NCI-H2196 (cell line): ENCODE measurements around the gene AHCYL1.
A peak's percentile ranks its signal among the peaks of the same experiment; 100 is the strongest.

Experiments
- DNase-seq: peaks from one replicate; lab custom pipeline; 2025; ENCODE audit not compliant: unreplicated experiment; lab: John Stamatoyannopoulos, UW

The AHCYL1 gene

DNA sequence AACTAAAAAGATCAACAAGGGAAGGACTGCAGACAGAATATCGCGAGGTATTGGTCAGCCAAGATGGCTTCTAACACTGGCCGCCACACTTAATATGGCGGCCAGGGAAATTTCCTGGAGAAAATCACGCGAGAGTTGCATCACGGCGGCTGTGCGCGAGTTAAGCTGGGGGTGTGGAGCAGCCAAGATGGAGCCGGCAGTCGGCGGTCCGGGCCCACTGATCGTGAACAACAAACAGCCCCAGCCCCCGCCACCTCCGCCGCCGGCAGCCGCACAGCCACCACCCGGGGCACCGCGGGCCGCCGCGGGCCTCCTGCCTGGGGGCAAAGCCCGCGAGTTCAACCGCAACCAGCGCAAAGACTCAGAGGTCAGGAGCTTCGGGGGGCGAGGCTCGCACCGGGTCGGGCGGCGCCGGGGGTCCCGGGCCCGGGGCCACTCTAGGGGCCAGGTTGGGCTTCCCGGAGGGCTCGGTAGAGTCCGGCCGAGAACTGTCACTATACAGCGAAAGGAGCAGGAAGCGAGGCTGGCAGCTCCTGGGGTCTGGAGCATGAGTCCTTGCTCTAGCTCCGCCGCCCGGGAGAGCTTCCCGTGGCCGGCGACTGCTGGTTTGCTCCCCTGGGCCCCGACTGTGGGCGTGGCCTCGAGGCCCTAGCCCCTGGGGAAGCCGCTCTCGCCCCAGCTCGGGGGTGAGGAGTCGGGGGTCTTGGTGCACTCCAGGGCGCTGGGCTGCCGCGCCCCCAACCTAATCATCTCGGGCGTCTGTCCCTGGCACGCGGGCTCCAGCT lies 50.1 kb downstream of the AHCYL1 start, which contains the start of gene STRIP1:
Gene STRIP1, plus strand, starts transcription at position 174 of the 785 bp plus-strand sequence. Its CDS starts 14 bp downstream, at position 188.
- DNase-seq: peak; percentile 96

DNA sequence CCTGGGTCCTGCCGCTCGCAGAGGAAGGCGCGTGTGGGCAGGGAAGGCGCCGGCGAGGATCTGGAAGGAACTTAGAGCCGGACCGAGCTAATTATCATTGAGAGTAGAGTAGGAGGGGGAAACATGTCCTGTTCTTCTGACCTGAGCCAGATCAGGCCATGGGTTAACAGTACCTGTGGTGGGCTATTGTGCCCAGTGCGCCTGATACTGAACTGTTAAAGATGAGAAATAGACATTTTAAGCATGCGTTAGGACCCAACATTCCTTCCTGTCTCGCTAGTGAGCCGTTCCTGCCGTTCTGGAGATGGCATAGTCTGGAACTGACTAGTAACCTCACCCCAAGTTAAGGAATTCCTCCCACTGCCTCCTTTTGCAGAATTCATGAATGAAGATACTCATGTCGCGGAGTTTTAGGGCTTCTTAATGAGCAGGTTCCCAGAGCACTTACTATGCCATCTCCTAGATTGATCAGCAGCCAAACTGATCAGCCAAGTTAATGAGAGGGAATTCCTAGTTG lies 50.7 kb downstream of the AHCYL1 start:
- no peak for DNase-seq

DNA sequence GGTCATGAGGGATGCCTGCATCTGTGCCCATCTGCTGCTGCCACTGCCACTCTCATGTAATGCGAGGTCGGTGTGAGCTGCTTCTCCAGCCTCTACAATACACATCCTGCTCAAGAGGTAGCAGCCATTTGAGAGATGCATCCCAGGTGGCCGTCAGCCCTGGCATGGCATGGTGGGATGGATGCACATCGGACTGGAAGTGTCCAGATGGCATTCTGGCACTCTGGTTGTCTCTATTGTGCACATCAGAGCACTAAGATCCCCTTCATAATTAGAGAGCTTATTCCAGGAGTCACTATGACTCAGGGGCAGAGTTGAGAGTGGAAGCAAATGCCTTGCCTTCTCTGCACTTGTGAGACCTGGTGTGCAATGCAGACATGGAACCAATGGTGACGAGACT lies 53.7 kb downstream of the AHCYL1 start:
- no peak for DNase-seq

DNA sequence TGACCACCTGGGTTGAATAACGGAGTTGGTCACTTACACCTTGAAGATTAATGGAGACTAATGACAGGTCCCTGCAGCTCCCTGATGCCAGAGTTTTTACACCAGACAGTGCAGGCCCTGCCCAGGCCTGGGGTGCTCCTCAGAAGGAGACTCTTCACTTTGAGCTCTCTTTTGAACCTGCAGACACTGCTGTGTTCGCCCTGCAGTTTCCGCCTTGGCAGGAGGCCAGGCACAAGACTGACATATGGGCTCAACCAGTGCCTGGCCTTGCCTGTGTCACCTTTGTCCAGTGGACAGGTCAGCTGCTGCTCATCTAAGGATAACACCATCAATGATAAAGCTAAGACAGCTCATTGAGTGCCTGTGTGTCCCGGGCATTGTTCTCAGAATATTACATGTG lies 55.1 kb downstream of the AHCYL1 start:
- DNase-seq: no peak

DNA sequence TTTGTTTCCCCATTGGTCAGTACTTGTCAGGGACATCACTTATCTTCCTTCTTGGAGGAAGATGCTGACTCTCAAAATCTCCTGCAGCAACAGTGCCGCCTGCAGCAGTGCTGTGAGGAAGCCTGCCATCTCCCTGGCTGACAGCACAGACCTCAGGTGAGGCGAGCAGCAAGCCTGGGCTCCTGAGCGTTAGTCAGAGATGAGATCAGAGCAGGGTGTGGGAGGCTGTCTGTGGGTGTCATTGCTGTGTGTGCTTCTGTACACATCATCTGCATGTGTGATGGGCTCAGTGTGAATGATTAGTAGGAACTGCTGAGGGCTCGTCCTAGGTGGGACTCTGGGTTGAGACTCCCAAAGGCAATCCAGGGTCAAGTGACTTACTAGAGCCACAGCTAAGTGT lies 56.0 kb downstream of the AHCYL1 start:
- no peak for DNase-seq

DNA sequence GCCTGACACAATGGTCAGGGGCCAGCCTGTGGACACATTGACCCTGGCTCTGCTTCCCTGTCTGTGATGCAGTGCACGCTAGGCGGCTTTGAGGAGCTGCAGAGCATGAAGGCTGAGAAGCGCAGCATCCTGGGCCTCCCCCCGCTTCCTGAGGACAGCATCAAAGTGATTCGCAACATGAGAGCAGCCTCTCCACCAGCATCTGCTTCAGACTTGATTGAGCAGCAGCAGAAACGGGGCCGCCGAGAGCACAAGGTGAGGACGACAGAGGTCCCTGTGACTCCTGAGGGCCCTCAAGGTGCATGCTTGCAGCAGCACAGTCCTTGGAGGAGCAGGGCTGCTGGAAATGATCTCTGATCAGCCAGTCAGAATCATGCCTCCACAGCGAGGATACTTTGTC lies 58.5 kb downstream of the AHCYL1 start:
- no peak for DNase-seq

DNA sequence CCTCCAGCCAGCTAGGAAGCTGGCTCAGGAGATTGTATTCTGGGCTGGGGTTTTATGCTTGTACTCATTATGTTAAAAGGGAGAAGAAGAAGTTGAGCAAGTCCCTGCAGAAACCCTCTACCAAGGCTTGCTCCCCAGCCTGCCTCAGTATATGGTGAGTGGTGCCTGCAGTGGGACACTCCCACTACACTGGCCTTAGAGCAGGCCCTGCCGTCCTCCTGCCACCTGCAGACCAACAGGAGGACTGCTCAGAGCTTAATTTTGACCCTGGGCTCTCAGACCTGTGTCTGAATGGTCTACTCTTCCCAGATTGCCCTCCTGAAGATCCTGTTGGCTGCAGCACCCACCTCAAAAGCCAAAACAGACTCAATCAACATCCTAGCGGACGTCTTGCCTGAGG lies 62.9 kb downstream of the AHCYL1 start:
- no peak for DNase-seq

DNA sequence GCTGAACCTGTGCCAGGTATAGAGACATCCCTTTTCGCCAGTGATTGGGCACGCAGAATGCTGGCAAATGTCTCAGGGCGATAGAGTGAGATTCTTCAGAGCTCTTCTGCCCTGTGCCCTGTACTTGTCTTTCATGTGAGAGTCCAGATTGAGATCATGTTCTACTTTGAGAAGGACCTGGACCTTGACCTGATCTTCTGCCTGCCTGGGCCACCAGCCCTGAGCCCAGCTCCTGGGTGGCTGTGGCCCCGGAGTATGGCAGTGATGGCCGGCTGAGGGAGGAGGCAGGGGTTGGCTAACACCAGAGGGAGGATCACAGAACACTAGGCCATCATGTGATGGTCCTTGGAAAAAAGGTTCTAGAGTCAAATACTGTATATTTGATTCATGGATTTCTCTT lies 63.7 kb downstream of the AHCYL1 start:
- DNase-seq: no peak

DNA sequence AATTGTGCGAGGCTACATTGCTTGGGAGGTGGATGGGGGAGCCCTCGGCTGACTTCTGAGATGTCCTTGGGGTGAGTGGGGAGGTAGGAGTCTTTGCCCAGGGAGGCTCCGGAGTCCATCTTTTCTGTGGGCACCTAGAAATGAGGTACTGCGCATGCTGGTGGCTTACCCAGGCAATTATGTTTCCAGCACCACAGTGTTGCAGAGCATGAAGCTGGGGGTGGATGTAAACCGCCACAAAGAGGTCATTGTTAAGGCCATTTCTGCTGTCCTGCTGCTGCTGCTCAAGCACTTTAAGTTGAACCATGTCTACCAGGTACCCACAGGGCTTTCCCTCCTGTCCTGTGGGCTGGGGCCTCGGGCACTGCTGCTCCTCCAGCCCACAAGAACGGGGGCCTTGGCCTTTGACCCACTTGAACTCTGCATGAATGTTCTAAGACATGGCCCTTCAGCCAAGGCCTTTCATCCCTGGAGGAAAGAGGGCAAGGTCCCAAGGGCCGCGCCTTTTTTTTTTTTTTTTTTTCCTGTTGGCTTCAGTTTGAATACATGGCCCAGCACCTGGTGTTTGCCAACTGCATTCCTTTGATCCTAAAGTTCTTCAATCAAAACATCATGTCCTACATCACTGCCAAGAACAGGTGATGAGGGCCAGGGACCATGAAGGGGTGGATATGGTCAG lies 64.5 kb downstream of the AHCYL1 start:
- no peak for DNase-seq

DNA sequence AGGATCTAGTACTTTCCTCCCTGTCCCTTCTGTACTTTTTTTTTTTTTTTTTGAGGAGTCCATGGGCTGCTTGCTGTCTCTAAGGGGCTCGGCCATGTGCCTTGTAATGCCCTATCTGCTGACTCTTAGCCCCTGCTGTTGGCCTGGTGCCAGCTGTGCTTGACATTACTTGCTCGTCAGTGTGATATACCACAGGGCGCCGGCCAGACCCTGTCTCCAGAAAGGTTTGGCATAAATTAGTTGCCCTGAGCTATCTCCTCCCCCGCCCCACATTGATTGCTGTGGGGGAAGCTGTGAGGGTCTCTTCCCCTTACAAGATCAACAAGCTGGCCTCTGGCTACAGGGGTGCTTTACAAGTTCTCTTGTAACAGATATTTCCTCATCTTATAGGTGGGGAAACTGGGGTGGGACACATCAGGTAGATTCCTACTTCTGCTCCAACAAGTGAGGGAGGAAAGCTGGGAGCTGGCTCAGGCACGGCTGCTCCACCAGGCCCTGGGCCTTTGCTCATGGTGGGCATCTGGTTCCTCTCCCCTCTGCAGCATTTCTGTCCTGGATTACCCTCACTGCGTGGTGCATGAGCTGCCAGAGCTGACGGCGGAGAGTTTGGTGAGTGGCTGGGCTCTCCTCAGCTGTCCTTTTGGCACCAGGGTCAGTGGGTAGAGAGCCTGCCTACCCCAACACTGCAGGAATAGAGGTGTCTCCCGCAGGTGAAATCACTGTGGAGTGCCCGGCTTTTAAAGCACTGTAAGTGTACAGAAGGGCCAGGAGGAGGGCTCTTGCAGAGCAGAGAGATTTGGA lies 65.4 kb downstream of the AHCYL1 start:
- DNase-seq: no peak

DNA sequence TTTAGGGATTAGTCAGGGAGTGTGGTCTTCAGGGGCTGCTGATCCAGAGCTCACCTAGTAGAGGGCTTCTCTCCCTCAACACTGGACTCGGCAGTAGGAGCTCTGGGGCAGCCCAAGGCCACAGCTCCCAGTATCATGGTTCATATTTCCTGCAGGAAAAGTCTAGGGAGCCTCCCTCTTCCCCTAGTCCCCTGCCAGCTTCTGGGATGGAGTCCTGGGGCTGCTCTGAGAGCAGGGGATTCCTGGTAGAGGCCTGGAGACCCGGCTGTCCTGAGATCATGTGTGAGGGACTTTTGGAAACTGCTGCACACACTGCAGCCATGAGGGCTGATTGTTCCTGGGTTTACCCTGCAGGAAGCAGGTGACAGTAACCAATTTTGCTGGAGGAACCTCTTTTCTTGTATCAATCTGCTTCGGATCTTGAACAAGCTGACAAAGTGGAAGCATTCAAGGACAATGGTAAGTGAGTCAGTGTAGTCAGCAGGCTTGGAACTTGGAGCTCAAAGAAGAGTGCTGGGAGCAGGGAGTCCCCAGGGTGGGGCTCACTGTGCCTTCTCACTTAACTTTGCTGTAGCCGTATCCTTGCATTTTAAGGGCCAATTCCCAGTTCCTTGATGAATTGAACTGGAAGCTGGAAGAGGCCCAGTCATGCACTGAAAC lies 66.2 kb downstream of the AHCYL1 start:
- DNase-seq: no peak

DNA sequence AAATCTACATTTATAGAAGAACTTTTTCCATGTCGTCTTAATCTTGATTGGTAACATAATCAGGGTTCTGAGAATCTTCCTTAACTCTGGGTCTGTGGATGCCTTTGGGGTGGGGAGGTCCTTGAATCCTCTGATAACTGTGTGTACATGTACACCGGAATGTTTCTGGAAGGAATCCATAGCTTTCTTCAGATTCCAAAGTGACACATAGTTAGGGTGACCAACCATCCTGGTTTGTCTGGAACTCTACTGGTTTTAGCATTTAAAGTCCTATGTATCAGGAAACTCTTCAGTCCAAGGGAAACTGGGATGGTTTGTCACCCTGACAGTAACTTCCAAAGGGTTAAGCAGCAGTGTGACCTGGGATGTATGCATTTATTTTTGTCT lies 66.7 kb downstream of the AHCYL1 start:
- no peak for DNase-seq

DNA sequence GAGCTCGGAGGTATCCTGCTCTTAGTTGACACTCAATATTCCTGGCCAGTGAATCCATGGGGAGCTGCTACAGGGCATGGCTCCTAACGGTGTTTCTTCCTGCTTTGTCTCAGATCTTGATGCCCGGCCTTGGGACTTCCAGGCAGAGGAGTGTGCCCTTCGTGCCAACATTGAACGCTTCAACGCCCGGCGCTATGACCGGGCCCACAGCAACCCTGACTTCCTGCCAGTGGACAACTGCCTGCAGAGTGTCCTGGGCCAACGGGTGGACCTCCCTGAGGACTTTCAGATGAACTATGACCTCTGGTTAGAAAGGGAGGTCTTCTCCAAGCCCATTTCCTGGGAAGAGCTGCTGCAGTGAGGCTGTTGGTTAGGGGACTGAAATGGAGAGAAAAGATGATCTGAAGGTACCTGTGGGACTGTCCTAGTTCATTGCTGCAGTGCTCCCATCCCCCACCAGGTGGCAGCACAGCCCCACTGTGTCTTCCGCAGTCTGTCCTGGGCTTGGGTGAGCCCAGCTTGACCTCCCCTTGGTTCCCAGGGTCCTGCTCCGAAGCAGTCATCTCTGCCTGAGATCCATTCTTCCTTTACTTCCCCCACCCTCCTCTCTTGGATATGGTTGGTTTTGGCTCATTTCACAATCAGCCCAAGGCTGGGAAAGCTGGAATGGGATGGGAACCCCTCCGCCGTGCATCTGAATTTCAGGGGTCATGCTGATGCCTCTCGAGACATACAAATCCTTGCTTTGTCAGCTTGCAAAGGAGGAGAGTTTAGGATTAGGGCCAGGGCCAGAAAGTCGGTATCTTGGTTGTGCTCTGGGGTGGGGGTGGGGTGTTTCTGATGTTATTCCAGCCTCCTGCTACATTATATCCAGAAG lies 69.2 kb downstream of the AHCYL1 start:
- peak; percentile 57 for DNase-seq

DNA sequence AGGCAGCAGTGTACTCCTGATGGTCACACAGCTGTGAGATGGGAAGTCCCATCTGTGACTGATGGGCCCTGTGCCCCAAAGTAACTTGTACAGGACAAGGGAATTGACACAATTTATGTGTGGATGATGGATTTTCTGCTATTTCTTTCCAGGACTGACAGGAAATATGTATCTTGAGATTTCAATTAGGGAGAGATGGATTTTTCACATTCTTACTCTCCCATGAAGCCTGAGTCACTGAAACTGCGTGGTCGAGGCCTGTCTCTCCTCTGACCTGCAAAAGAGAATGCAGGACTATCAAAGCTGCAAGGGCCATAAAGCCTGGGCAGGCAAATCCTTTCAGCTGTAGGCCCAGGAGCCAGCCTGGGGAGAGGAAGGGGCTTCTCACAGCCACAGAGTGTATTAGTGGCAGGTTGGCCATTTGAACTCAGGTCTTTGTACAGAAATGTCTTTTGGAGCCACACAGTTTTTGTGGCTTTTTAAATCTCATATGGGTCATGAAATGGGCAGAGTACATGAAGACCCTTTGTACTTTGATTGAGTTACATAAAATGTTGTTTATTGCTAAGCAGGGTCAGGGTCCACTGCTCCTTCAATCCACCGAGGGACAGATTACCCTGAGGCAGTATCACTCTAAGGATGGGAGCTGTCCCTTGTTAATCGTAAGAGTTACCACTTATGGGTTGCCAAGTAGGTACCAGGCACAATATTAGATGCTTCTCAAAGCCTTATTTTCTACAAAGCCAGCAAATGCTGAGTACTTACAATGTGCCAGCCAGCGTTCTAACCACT lies 71.1 kb downstream of the AHCYL1 start:
- no peak for DNase-seq

DNA sequence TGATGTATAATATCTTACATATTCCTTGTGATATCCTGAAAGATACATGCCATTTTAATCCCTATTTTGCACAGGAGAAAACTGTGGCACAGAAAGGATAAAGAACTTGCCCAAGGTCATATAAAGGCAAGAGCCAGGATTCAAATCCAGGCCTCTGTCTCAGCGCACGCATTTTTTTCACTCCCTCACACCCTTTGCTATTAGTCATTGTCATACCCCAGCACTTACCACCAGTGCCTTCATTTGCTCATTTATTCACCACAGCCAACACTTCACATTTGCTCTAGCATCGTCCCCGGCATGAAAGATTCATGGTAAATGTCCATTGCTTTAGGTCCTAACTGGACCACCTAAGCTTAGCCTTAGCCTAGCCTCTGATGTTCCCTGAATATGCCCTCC lies 71.7 kb downstream of the AHCYL1 start:
- DNase-seq: no peak

DNA sequence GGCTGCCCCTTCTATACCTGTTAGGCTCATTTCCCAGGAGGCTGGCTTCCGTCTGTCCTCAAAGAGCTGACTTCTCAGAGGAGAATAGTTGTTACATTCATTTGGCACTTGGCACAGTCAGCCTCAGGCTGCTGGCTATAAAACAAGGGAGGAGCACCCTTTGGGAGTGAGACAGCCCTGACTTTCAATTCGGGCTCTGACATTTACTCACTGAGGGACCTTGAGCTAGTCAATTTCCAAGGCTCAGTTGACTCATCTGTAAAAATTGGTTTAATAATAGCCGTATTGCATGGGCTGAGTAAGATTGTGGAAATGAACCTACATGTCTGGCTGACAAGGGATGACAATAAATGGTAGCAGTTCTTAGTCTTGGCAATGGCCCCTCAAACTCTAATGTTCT lies 72.2 kb downstream of the AHCYL1 start:
- no peak for DNase-seq

DNA sequence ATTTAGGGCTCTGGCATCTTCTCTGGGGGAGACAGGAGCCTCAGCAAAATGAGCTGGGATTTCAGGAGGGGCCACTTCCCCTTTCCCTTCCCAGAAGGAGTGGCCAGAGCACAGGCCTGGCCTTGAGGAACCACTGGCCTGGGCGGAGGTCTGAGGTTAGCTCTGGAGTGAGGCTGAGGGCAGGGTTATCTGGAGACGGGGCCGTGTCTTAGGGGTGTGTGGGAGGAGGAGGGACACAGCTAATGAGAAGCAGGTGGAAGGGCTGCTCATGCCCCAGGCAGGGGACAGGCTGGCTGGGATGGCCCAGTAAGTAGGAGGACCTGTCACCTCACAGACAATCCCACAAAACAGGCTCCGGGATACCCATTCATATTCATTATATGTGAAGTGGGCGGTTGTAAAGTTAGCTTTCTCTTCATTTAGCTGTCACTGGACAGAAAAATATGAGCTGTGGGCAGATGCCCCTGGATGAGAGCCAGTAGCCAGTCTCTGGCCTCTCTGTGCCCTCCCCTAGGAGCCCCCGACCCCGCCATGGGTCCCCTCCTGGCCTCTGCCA lies 73.5 kb downstream of the AHCYL1 start:
- DNase-seq: no peak

DNA sequence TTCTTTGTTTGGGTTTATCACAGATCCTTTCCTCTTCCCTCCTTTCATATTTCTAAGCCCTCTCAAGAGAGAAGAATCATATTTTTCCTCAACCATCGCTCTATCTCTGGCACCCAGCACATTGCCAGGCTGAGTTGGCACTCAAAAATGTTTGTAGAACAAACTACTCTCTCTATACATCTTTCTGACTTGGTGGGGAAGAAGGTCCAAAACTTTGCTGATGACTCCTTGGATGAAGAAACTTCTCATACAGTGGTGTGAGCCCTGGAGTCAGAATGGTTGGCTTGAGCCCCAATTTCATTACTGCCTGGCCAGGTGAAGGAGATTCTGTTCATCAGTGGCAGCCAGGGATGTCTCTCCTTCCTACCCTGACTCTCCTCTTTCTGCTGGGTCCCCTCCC lies 74.0 kb downstream of the AHCYL1 start:
- DNase-seq: no peak
